HEK293 (cell line): ENCODE results near the gene THPO.

ENCODE experiments used
- CTCF ChIA-PET: fragments of 350-600 bp; formaldehyde crosslinking; extraction: SDS; loops from one replicate; lab custom pipeline; 2021; ENCODE audit warnings: antibody characterized with exemption; lab: Yijun Ruan, JAX
- POLR2A ChIA-PET: fragments of 300-600 bp; formaldehyde crosslinking; extraction: SDS; loops from one replicate; lab custom pipeline; 2020; ENCODE audit warnings: antibody characterized with exemption, inconsistent platforms; lab: Yijun Ruan, JAX
- H3K27ac ChIP-seq: fragments of 200-500 bp; sonication (Bioruptor generic); 2 replicates; pipeline ENCODE4 v1.5.1; 2014; ENCODE audit warnings: low read depth, low read length, control low read depth, inconsistent platforms; ENCODE audit errors: extremely low read depth
- H3K36me3 ChIP-seq, 2 experiments: fragments of 200-500 bp in 1 of 2; sonication (Bioruptor generic) in 1 of 2; 1 replicate in 1 of 2; 2 replicates in 1 of 2; pipeline ENCODE4 v1.5.1; 2014 to 2017; ENCODE audit warnings: inconsistent platforms in 2 of 2, low read length in 2 of 2; ENCODE audit not compliant: control insufficient read depth in 2 of 2, insufficient read depth in 1 of 2
- H3K4me1 ChIP-seq: fragments of 200-500 bp; sonication (Bioruptor generic); 2 replicates; pipeline ENCODE4 v1.5.1; 2014; ENCODE audit warnings: mild to moderate bottlenecking, low read length, inconsistent platforms; ENCODE audit not compliant: control insufficient read depth, insufficient read depth
- H3K4me3 ChIP-seq: 2 replicates; pipeline ENCODE4 v1.5.1; 2011; ENCODE audit warnings: low read depth, mild to moderate bottlenecking, control low read depth, low read length, moderate library complexity
- H3K9me3 ChIP-seq: fragments of 200-500 bp; sonication (Bioruptor generic); 2 replicates; pipeline ENCODE4 v1.5.1; 2014; ENCODE audit warnings: low read depth, low read length, inconsistent platforms; ENCODE audit not compliant: control insufficient read depth, insufficient read depth
- EGR2 ChIP-seq: fragments of 450-650 bp; formaldehyde crosslinking; IDR thresholded peaks from 2 replicates; pipeline ENCODE4 v1.5.1; 2016; ENCODE audit warnings: low read depth, missing biosample characterization, missing genetic modification characterization
- GLIS2 ChIP-seq: fragments of 450-650 bp; formaldehyde crosslinking; IDR thresholded peaks from 2 replicates; pipeline ENCODE4 v1.5.1; 2016; ENCODE audit warnings: missing biosample characterization, missing genetic modification characterization
- MEIS1 ChIP-seq: sonication (generic); formaldehyde crosslinking; IDR thresholded peaks from 2 replicates; pipeline ENCODE4 v1.8.1; 2022; ENCODE audit warnings: missing genetic modification reagents, mild to moderate bottlenecking, borderline replicate concordance
- MZF1 ChIP-seq: fragments of 450-650 bp; formaldehyde crosslinking; IDR thresholded peaks from 2 replicates; pipeline ENCODE4 v1.5.1; 2017; ENCODE audit warnings: missing biosample characterization, missing genetic modification characterization, borderline replicate concordance
- ZBTB10 ChIP-seq: fragments of 450-650 bp; formaldehyde crosslinking; IDR thresholded peaks from 2 replicates; pipeline ENCODE4 v1.5.1; 2016; ENCODE audit warnings: missing biosample characterization, missing genetic modification characterization
- ZBTB20 ChIP-seq: fragments of 450-650 bp; formaldehyde crosslinking; IDR thresholded peaks from 2 replicates; pipeline ENCODE4 v1.5.1; 2016; ENCODE audit warnings: missing biosample characterization, missing genetic modification characterization
- ZFHX2 ChIP-seq: fragments of 450-650 bp; formaldehyde crosslinking; conservative IDR thresholded peaks from 2 replicates; pipeline ENCODE4 v1.5.1; 2016; ENCODE audit warnings: missing biosample characterization, missing genetic modification characterization
- ZNF18 ChIP-seq: fragments of 450-650 bp; formaldehyde crosslinking; IDR thresholded peaks from 2 replicates; pipeline ENCODE4 v1.5.1; 2016; ENCODE audit warnings: missing biosample characterization, missing genetic modification characterization
- ZNF214 ChIP-seq: fragments of 450-650 bp; formaldehyde crosslinking; IDR thresholded peaks from 2 replicates; pipeline ENCODE4 v1.5.1; 2017; ENCODE audit warnings: missing biosample characterization, mild to moderate bottlenecking, missing genetic modification characterization, borderline replicate concordance
- ZNF394 ChIP-seq: fragments of 450-650 bp; formaldehyde crosslinking; IDR thresholded peaks from 2 replicates; pipeline ENCODE4 v1.5.1; 2016; ENCODE audit warnings: missing biosample characterization, missing genetic modification characterization, mild to moderate bottlenecking, moderate library complexity, borderline replicate concordance
- ZNF48 ChIP-seq: fragments of 450-650 bp; formaldehyde crosslinking; IDR thresholded peaks from 2 replicates; pipeline ENCODE4 v1.5.1; 2016; ENCODE audit warnings: missing biosample characterization, missing genetic modification characterization
- ZNF514 ChIP-seq: fragments of 450-650 bp; formaldehyde crosslinking; IDR thresholded peaks from 2 replicates; pipeline ENCODE4 v1.5.1; 2016; ENCODE audit warnings: missing biosample characterization, missing genetic modification characterization
- ZNF596 ChIP-seq: fragments of 450-650 bp; IDR thresholded peaks from 2 replicates; pipeline ENCODE4 v1.5.0; 2018; ENCODE audit warnings: missing biosample characterization, mild to moderate bottlenecking, missing genetic modification characterization, moderate library complexity
- ZNF629 ChIP-seq: fragments of 450-650 bp; formaldehyde crosslinking; IDR thresholded peaks from 2 replicates; pipeline ENCODE4 v1.5.1; 2017; ENCODE audit warnings: missing biosample characterization, missing genetic modification characterization
- ZNF664 ChIP-seq: fragments of 450-650 bp; formaldehyde crosslinking; IDR thresholded peaks from 2 replicates; pipeline ENCODE4 v1.5.1; 2016; ENCODE audit warnings: missing biosample characterization, missing genetic modification characterization
- ZNF670 ChIP-seq: fragments of 450-650 bp; formaldehyde crosslinking; IDR thresholded peaks from 2 replicates; pipeline ENCODE4 v1.5.1; 2016; ENCODE audit warnings: missing biosample characterization, missing genetic modification characterization, low read depth
- ZNF701 ChIP-seq: fragments of 450-650 bp; formaldehyde crosslinking; IDR thresholded peaks from 2 replicates; pipeline ENCODE4 v1.5.1; 2016; ENCODE audit warnings: missing biosample characterization, missing genetic modification characterization
- ZNF785 ChIP-seq: fragments of 450-650 bp; formaldehyde crosslinking; IDR thresholded peaks from 2 replicates; pipeline ENCODE4 v1.5.1; 2016; ENCODE audit warnings: missing biosample characterization, missing genetic modification characterization

THPO gene

GRCh38 chr3:184383033-184383740 lies 5.2 kb upstream of the THPO start:
- ChIA-PET POLR2A (no interaction called here), CTCF (no interaction called here)
- H3K36me3 ChIP-seq = peaks cover 0 to 21% of the 10 kb centered on the region in 2 experiments; a peak in 1 of 3 replicates
- no peak overlapping the region for H3K27ac ChIP-seq
- no peaks in the 10 kb centered on the region for H3K4me1 ChIP-seq
- no peak for TF ChIP-seq ZNF48 (tag by site-specific recombination)
- TF ChIP-seq ZNF214 (tag by site-specific recombination) = no peak
- TF ChIP-seq MZF1 (tag by site-specific recombination) = no peak
- no peak for TF ChIP-seq ZFHX2 (tag by site-specific recombination)
- TF ChIP-seq ZNF18 (tag by site-specific recombination) = no peak
- no peak for TF ChIP-seq MEIS1 (CRISPR knock-in tag)
- TF ChIP-seq ZNF701 (tag by site-specific recombination) = no peak
- TF ChIP-seq EGR2 (tag by site-specific recombination) = no peak
- no peak for TF ChIP-seq ZNF785 (tag by site-specific recombination)
- no peak for TF ChIP-seq ZNF629 (tag by site-specific recombination)
- TF ChIP-seq ZNF670 (tag by site-specific recombination) = no peak
- no peak for TF ChIP-seq ZNF514 (tag by site-specific recombination)
- no peak for TF ChIP-seq ZBTB20 (tag by site-specific recombination)
- no peak for TF ChIP-seq ZBTB10
- TF ChIP-seq ZNF596 (tag by site-specific recombination) = no peak
- no peak for TF ChIP-seq ZNF394 (tag by site-specific recombination)
- H3K9me3 ChIP-seq = no peaks in the 10 kb centered on the region
- H3K4me3 ChIP-seq = no peak overlapping the region

GRCh38 chr3:184382326-184383032 lies 4.5 kb upstream of the THPO start:
- TF ChIP-seq ZNF664 (no peak), GLIS2 (tag by site-specific recombination) (0 out of 2 replicates have a peak, but pooled peaks have one; percentile 6)
- CTCF ChIA-PET = interaction anchor here (0.6 kb wide), 2 partner anchors 127 to 238 kb away, joined by 3 to 6 read pairs; no protein-coding TSS in a partner anchor
- peaks cover 0 to 14% of the 10 kb centered on the region in 2 experiments; a peak in 1 of 3 replicates for H3K36me3 ChIP-seq
- no peaks in the 10 kb centered on the region for H3K9me3 ChIP-seq
- H3K4me1 ChIP-seq = no peaks in the 10 kb centered on the region
- POLR2A ChIA-PET = no interaction called here
- H3K4me3 ChIP-seq = no peak overlapping the region
- H3K27ac ChIP-seq = no peak overlapping the region
